ENCODE data around the gene BBLN. TPM values are rescaled to one million over a fixed set of nuclear protein-coding genes. Genes with fewer than 3 reads are reported as not detected.

BBLN gene
- total RNA-seq, 4 donors from 2014 or later = 139 to 165 (median 145) TPM

GRCh38 chr9:128116104-128117083 is 43.7 kb upstream of the BBLN start:
- Histone ChIP-seq H3K27ac (no peak overlapping the region), H3K4me3 (no peak overlapping the region), H3K27me3 (no peaks in the 10 kb centered on the region), H3K9me3 (no peaks in the 10 kb centered on the region), H3K36me3 (peaks cover 0 to 48% of the 10 kb centered on the region in 2 donors), H3K4me1 (peaks cover 0 to 12% (median 5%) of the 10 kb centered on the region in 3 donors)
- ATAC-seq = no peak
- TF ChIP-seq POLR2AphosphoS5 (IDR thresholded peaks at IDR 0.05) (no peak), POLR2A (IDR thresholded peaks at IDR 0.05) (no peak), EP300 (IDR thresholded peaks at IDR 0.05) (no peak)
- TF ChIP-seq, protein P1, sequence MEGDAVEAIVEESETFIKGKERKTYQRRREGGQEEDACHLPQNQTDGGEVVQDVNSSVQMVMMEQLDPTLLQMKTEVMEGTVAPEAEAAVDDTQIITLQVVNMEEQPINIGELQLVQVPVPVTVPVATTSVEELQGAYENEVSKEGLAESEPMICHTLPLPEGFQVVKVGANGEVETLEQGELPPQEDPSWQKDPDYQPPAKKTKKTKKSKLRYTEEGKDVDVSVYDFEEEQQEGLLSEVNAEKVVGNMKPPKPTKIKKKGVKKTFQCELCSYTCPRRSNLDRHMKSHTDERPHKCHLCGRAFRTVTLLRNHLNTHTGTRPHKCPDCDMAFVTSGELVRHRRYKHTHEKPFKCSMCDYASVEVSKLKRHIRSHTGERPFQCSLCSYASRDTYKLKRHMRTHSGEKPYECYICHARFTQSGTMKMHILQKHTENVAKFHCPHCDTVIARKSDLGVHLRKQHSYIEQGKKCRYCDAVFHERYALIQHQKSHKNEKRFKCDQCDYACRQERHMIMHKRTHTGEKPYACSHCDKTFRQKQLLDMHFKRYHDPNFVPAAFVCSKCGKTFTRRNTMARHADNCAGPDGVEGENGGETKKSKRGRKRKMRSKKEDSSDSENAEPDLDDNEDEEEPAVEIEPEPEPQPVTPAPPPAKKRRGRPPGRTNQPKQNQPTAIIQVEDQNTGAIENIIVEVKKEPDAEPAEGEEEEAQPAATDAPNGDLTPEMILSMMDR (IDR thresholded peaks at IDR 0.05) = no peak
- WGBS, 2 donors (ENCODE audit: low coverage in 1 of 2) = 80 to 93% methylated on average over 6 to 7 of the region's 16 CpGs

- Histone ChIP-seq H3K4me3 (no peak overlapping the region), H3K4me1 (peaks cover 0 to 12% (median 5%) of the 10 kb centered on the region in 3 donors), H3K36me3 (peaks cover 0 to 56% of the 10 kb centered on the region in 2 donors), H3K27ac (peak overlapping the region in 1 of 4 donors; percentile 7), H3K9me3 (no peaks in the 10 kb centered on the region), H3K27me3 (no peaks in the 10 kb centered on the region)
- 0 to 15% methylated on average over 3 to 4 of the region's 27 CpGs for WGBS, 2 donors (ENCODE audit: low coverage in 1 of 2)
- peak; percentile 47 for TF ChIP-seq POLR2AphosphoS5 (IDR thresholded peaks at IDR 0.05)
- no peak for TF ChIP-seq EP300 (IDR thresholded peaks at IDR 0.05)
- TF ChIP-seq, protein P1 (IDR thresholded peaks at IDR 0.05) = peak in 3 of 4 experiments; percentile 100
- no peak for TF ChIP-seq POLR2A (IDR thresholded peaks at IDR 0.05)
- ATAC-seq = peak; percentile 66
Measured at GRCh38 chr9:128117613-128118471, 42.2 kb upstream of the BBLN start.

DNA sequence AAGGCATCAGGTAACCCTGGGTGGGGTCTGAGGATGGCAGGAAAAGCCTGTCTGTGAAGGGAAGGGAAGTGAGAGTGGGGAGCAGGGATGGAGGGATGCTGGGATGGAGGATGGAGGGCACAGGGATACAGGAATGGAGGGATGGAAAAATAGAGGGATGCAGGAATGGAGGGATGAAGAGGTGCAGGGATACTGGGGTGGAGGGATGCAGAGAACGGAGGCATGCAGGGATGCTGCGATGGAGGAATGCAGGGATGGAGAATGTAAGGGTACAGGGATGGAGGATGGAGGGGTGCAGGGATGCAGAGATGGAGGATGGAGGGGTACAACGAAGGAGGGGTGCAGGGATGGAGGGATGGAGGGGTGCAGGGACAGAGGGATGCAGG is 41.6 kb upstream of the BBLN start:
- Histone ChIP-seq H3K4me3 (no peak overlapping the region), H3K4me1 (peaks cover 0 to 12% (median 5%) of the 10 kb centered on the region in 3 donors), H3K27me3 (no peaks in the 10 kb centered on the region), H3K27ac (no peak overlapping the region), H3K36me3 (peaks cover 0 to 56% of the 10 kb centered on the region in 2 donors), H3K9me3 (no peaks in the 10 kb centered on the region)
- no peak for TF ChIP-seq POLR2A (IDR thresholded peaks at IDR 0.05)
- TF ChIP-seq POLR2AphosphoS5 (IDR thresholded peaks at IDR 0.05) = no peak
- TF ChIP-seq, protein P1 (IDR thresholded peaks at IDR 0.05) = no peak
- no peak for TF ChIP-seq EP300 (IDR thresholded peaks at IDR 0.05)
- WGBS, 2 donors (ENCODE audit: low coverage in 1 of 2) = 16 to 35% methylated on average over 3 of the region's 3 CpGs
- no peak for ATAC-seq

GRCh38 chr9:128118971-128119665 is 40.9 kb upstream of the BBLN start:
- Histone ChIP-seq H3K9me3 (no peaks in the 10 kb centered on the region), H3K27me3 (no peaks in the 10 kb centered on the region), H3K4me3 (no peak overlapping the region), H3K4me1 (peaks cover 0 to 12% (median 5%) of the 10 kb centered on the region in 3 donors), H3K36me3 (peaks cover 0 to 56% of the 10 kb centered on the region in 2 donors), H3K27ac (no peak overlapping the region)
- no peak for ATAC-seq
- TF ChIP-seq, protein P1 (IDR thresholded peaks at IDR 0.05) = no peak
- TF ChIP-seq EP300 (IDR thresholded peaks at IDR 0.05) = no peak
- no peak for TF ChIP-seq POLR2AphosphoS5 (IDR thresholded peaks at IDR 0.05)
- no peak for TF ChIP-seq POLR2A (IDR thresholded peaks at IDR 0.05)
- 69 to 73% methylated on average over 7 to 8 of the region's 15 CpGs for WGBS, 2 donors (ENCODE audit: low coverage in 1 of 2)
